GF-D8 (cell line): ENCODE results near the gene NUP107.

Experiments
- DNase-seq: peaks from one replicate; lab custom pipeline; 2025; lab: John Stamatoyannopoulos, UW

The NUP107 gene

DNA sequence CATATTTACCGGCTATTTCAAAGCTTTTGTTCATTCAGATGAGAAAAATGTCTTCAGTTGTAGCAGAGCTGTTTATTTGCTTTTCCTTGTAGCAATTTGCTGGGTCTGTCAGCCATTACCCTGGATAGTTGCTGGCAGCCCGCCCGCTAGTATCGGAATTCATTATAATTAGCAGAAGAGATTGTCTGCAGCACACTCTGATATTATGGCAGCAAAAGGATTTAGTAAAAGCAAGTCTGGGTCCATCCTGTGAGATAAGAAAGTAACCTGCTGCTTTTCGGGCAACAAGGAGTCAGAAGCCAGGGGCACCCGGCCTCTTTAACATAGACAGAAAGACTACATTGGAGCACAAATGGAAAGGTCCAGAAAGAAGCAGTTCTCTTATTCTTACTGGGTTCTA is 53.1 kb downstream of the NUP107 start:
- DNase-seq, result no peak

DNA sequence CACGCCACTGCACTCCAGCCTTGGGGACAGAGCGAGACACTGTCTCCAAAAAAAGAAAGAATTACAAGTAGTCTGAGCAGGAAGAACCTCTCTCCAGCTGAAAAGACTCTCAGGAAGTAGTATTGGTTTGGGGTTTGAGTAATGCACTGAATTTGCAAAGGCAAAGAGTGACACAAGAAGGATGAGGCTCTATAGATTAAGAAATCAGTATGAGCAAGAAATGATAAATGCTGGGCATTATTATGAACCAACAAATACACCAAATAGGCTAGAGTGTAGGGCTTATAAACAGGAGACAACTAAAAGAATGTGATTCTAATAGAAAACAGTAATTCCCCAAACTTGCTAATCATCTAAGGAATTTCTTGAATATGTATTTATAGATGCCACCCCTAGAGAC is 56.6 kb downstream of the NUP107 start:
- DNase-seq, result peak; percentile 65

DNA sequence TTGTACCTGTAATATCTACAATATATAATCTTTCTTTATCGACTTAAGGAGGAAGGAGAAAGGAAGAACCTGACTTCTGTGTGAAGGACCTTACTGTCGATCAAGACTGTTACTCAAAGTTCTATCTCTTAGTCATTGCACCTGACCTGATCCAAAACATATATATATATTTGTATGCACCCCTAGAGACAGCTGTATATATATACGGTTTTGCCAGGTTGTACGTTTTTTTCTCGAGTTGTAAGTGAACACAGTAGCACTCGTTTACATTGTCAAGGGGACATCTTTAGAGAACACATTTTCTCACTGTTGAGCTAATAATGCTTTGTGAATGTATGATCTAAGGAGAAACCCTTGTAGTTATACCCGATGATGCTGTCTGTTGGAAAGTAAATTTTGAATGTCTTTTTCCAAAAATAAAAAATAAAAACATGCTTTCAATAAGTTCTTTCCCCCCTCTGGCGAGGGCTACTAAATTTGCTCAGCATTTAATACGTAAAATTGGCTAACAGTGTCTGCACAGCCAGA is 58.7 kb downstream of the NUP107 start:
- DNase-seq, result peak; percentile 43

DNA sequence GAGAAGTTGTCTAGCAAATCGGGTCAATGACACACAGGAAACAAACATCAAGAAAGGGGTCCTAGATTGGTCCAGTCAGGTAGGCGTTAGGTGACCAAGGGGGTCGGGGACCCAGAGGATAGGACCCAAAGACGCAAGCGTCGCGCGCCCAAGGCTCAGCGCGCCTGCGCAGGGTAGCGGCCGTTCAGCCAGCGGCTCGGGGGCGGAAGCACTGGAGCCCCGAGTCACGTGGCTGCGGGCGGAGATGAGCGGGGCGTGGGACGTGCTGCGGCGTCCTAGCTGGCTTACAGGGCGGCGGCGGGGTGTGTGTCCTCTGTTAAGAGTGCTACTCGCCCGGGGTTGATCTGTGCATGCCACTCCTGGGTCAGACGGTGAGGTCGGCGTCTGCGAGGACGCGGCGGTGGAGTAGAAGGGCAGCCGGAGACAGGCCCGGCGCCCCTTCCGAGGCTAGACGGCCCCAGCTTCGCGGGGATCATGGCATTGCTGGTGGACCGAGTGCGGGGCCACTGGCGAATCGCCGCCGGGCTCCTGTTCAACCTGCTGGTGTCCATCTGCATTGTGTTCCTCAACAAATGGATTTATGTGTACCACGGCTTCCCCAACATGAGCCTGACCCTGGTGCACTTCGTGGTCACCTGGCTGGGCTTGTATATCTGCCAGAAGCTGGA is 59.3 kb downstream of the NUP107 start, which contains the start of gene SLC35E3:
Gene SLC35E3 (plus strand): TSS at position 273 of the 668 bp plus-strand sequence. CDS start 202 bp downstream, at position 475.
- DNase-seq, result peak; percentile 81

DNA sequence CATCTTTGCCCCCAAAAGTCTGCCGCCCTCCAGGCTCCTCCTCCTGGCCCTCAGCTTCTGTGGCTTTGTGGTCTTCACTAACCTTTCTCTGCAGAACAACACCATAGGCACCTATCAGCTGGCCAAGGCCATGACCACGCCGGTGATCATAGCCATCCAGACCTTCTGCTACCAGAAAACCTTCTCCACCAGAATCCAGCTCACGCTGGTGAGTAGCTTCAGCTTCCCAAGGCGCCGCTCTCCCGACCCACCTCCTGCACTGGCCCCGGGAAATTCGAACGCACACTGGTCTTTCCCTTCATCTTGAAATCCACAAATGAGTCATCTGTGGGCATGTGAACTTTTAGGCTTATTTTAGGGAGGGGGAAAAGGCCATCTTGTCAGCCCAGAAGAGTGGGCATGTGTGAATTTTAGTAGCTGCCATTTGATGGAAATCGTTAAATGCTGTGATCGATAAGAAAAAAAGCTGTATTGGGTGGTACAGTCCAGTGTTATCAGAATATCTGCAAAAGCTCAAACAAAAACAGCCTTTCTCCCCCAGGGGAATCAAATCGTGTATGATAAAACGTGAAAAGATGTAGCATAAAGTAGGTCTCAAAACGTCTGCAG is 59.9 kb downstream of the NUP107 start:
- no peak for DNase-seq

DNA sequence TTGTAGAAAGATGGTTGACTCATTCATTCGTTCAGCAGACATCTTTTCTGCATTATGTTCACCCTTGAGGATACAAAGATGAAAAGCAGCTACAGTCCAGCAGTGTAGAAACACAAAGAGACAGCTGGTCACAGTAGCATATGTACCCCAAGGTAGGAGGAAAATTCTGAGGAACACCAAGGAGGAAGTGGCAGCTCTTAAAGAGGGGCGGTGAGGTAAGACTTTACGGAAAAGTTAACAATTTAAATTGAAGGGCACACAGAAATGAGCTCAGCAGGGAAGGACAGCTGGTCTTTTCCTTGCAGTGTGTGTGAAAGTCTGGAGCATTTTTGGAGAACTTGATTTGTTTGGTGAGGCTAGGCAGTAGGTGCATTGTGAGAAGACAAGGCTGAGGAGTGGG is 62.7 kb downstream of the NUP107 start:
- DNase-seq, result peak; percentile 18

DNA sequence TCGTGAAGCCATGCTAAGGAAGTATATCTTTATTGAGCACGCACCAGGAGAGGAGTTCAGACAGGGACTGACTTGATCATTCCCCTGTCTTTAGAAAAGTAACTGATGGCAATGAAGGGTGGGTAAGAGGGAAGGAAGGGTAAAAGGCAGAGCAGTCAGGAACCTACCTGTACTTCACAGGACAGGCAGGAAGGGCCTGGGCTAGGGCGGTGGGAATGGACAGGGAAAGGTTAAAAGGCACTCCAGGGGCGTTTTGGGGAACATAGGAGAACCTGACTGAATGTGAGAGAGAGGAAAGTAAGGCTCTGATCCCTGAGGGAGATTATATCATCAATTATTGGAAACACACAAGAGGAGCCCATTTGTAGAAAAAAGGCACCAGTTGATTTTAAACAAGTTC is 63.1 kb downstream of the NUP107 start:
- no peak for DNase-seq

DNA sequence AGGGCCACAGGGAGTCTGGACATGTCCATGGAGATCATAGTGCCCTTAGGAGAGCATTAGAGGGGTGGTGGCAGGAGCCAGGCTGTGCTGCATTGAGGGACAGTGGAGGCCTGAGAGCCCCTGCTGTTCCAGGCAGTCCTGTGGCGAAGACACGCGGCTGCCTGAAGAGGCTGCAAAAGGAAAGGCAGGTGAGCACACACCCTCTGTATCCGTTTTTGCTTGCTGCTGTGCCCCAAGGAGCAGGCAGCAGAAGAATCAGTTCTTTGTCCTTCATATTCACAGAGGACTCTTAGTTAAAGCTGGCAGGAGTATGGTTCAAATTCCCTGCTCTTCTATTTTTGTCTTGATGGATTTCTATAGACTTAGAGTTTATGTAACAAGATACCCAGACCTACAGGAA is 63.7 kb downstream of the NUP107 start:
- DNase-seq, result no peak

DNA sequence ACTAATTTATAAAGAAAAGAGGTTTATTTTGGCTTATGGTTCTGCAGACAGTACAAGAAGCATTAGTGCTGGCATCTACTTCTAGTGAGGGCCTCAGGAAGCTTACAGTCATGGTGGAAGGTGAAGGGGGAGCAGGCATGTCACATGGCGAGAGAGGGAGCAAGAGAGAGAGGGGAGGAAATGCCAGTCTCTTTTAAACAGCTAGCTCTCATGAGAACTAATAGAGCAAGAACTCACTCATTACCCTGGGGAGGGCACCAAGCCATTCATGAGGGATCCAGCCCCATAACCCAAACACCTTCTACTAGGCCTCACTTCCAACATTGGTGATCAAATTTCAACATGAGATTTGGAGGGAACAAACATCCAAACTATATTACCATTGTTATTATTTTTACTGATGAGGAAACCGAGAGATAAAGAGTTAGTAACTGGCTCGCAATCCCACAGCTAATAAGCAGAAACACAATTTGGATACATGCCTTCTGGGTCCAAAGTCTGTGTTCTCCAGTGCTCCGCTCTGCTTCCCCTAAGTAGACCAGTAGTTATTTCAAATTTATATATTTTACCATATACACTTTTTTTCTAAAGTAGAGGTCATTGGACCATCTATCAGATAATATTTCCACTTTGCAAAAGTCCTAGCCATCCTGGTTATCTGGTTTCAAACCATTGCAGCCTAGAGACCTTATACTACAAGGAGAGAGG is 68.9 kb downstream of the NUP107 start:
- no peak for DNase-seq

DNA sequence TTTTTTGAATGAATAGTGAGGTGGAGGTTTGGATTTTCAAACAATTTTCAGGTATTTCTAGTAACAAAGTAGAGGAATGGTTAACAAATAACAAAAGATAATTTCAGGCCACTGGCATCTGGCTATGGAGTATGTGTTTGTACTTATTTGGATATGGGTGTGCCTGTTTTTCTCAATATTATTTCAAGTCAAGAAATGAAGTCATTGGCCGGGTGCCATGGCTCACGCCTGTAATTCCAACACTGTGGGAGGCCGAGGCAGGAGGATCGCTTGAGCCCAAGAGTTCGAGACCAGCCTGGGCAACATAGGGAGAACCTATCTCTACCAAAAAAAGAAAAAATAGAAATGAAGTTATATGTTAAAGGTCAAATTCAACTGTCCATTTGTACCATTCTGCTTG is 73.1 kb downstream of the NUP107 start:
- no peak for DNase-seq

DNA sequence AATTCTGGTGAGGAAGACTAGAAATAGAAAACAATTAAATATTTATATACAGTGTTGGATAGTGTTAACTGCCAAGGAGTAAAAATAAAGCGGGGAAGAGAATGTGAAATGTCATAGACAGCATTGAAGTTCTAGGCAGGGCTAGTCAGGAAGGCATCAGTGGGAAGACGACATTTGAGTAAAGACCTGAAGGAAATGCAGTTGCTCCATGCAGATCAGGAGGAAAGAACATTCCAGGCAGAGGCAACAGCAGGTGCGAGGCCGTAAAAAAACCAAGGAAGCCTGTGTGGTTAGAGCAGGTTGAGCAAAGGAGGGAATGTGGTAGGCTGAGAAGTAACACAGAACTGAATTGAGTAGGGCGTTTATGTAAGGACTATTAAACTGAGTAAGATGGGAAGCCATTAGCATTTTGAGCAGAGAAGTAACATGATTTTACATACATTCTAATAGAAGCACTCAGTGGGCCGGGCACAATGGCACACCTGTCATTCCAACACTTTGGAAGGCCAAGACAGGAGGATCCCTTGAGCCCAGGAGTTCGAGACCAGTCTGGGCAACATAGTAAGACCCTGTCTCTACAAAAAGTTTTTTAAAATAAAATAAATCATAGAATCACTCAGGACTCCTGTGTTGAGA is 74.1 kb downstream of the NUP107 start:
- no peak for DNase-seq

DNA sequence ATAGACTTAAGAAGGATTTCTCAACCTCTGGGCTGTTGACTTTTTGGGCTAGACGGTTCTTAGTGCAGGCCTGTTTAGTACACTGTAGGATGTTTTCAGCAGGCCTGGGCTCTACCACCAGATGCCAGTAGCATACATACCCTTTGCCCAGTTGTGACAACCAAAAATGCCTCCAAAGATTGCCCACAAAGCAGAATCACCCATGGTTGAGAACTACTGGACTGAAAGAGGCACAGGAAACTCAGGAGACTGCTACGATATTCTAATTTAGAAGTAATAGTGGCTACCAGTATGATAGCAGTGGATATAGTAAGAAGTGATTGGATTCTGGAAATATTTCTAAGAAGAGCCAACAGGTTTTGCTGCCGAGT is 74.6 kb downstream of the NUP107 start:
- DNase-seq, result no peak

DNA sequence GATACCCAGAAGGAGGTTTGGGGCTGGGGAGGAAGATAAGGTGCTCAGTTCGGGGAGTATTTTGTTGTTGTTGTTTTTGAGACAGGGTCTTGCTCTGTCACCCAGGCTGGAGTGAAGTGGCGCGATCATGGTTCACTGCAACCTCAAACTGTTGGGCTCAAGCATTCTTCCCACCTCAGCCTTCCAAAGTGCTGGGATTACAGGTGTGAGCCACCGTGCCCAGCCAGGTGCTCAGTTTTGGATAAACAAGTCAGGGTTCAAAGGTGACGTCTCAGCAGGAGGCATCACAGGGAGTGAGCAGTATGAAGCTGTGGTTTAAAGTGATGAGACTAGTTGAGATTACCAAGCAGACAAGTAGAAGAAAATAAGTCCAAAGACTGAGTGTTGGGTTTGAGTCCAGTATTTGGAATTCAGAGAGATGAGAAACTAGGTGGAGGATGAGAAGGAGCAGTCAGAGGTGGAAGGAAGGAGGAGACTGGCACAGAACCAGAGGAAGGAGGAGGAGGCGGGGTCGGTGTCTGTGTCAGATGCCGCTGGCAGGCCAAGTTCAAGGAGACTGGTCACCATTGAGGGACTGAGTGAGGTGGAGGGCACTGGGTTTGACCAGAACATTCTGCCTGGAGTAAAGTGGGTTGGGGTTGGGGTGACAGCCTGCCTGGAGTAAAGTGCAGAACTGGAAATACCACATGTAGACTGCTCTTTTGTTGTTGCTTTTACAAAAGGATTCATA is 75.3 kb downstream of the NUP107 start:
- no peak for DNase-seq

DNA sequence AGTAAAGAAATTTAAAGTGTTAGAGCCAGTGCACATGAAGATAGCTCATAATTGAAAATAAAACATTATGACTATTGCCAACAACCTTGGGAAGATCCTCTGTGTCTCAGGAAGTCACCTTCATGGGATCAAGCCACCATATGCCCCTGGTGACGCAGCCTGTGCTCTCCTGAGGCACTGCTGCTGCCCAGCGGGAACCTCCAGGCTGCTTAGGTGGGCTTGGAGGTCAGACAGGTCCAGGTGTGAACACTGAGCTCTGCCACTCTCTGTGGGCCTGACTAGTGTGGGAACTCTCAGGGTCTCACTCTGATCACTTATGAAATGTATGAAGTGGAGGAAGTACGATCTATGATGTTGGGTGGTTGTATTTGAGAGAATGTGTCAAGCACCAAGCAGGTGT is 75.9 kb downstream of the NUP107 start:
- no peak for DNase-seq

DNA sequence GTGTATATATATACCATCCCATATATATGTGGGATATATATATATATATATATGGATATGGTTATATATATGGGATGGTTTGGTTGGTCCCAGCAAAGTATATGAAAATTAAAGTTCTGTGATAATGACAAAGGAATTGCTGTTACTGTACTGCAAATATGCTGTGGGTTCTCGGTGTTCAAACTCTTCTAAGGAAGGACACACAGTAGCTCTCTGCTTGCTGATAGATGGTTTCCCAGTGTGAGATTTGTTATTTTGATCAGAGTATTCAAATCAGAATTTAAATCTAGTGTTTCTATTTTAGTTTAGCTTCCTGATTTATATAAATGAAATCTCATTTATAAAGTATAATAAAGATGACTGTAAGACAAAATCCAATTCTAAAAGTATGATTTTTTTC is 78.9 kb downstream of the NUP107 start:
- no peak for DNase-seq

DNA sequence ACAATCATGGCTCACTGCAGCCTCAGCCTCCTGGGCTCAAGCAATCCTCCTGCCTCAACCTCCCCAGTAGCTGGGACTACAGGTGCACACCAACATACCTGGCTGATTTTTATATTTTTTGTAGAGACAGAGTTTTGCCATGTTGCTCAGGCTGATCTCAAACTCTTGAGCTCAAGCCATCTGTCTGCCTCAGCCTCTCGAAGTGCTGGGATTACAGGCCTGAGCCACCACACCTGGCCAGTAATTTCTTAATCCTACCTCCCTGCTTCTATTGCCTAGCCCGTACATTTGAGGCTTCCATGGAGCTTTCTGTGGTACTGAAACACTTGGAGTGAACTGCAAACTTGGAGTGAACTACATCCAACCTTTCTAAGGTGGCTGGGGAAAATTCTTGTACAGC is 79.9 kb downstream of the NUP107 start:
- no peak for DNase-seq

DNA sequence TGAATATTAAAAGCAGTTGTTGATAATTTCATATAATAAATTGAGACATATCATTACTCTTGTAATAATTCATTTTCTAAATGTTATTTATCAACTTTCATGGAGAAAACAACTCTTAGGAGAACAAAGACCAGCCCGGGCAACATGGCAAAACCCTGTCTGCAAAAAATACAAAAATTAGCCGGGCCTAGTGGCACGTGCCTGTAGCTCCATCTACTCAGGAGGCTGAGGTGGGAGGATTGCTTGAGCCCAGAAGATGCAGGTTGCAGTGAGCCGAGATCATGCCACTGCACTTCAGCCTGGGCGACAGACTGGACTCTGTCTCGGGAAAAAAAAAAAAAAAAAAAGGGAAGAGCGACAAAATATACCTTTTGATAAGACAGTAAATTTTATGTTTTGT is 80.4 kb downstream of the NUP107 start:
- DNase-seq, result no peak

DNA sequence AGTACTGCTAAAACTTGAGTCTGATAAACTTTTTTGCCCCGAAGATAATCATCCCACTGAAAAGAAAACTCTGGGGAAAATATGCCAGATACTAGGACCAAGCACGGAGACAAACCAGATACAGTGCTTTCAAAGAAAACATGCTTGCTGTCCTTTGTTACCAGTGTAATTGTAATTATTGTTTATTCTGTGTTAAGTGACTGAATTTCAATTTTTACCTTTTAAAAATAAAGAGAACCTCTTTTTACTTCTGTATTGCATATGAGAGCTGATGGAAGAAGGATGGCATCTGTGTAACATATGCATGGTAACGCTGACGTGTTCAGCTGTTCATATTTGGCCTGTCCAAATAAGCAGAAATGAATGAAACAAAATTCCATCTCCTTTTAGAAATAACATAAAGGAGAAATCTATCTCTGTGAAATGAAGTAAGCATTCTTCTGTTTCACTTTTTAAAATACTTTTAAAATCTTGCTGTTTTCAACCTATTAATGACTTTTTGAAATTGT is 81.7 kb downstream of the NUP107 start:
- DNase-seq, result no peak

DNA sequence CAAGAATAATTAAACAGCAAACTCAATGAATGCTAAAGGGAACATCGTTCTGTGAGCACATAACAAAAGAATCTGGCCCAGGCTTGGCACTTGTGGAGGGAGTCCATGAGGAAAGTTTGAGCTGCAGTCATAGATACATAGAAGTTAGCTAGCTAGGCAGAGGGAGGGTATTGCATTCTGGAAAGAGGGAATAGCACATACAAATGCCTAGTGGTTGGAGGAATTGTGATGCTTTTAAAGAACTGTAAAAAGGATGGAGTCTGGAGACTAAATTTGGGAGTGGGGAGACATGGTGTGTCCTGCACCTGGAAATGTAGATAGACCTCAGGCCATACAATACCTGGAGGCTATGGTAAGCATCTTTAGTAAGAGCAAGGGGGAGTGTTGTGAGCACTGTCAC is 83.2 kb downstream of the NUP107 start:
- no peak for DNase-seq

DNA sequence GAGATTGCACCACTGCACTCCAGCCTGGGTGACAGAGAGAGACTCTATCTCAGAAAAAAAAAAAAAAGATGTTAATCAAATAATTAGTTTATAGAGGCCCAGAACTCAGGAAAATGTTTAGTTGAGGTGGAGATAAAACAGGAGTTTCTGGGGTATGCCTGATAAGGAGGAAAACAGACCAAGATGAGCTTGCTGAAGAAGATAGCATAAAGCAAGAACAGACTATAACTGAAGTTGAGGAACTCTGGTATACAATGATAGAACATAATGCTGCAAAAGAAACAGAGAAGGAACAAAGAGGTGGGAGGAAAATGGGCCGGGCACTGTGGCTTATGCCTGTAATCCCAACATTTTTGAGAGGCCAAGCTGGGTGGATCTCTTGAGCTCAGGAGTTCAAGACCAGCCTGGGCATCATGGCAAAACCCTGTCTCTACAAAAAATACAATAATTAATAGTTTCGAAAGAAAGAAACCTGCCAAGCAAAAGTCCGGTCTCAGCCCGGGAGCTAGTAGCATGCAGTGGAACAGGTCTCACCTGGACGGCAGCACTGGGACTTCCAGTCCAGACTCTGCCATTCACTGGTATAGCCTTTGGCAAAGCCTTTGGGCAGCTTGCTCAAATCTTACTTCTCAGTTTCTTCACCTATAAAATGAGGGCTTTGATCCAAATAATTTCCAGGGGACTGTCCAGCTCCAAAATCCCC is 84.6 kb downstream of the NUP107 start:
- no peak for DNase-seq

DNA sequence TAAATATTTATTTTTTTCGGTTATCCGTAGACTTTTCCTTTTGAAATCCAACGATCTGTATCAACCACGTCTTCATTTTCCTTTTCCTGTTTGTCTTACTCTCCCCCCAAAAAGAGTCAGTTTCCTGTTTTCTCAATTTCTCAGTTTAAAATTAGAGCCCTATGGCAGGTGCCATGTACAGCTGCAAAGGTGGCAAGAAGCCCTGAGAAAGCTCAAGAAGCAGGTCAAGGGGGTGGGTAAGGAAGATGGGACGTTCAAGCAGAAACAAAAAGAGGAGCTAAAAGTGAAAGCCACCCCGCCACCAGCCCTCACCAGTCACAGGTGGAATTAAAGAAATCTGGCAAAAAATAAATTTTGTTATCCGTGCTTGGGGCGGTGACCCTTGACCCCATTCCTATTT is 85.9 kb downstream of the NUP107 start:
- no peak for DNase-seq
